OCI-LY1 (cell line): ENCODE results near the gene MDC1.

ENCODE experiments used
- H2AFZ ChIP-seq: fragments of 200-600 bp; sonication (generic), shearing (Covaris generic); 2 replicates; pipeline ENCODE4 v1.6.0; 2014; ENCODE audit warnings: antibody characterized with exemption, mild to moderate bottlenecking, low read length
- H3F3A ChIP-seq: fragments of 200-600 bp; sonication (generic), shearing (Covaris generic); 2 replicates; pipeline ENCODE4 v1.6.0; 2014; ENCODE audit warnings: mild to moderate bottlenecking, antibody characterized with exemption, low read length, moderate library complexity; ENCODE audit not compliant: insufficient read depth
- H3K27ac ChIP-seq: fragments of 200-600 bp; sonication (generic); 2 replicates; pipeline ENCODE4 v1.5.1; 2014; ENCODE audit warnings: low read length, mixed run types, mild to moderate bottlenecking, low read depth; ENCODE audit not compliant: poor library complexity, severe bottlenecking
- H3K27me3 ChIP-seq: fragments of 200-600 bp; sonication (generic); 2 replicates; pipeline ENCODE4 v1.6.0; 2014; ENCODE audit warnings: antibody characterized with exemption, mild to moderate bottlenecking, low read length, moderate library complexity; ENCODE audit not compliant: insufficient read depth
- H3K36me3 ChIP-seq: fragments of 200-600 bp; sonication (generic); 2 replicates; pipeline ENCODE4 v1.6.1; 2014; ENCODE audit warnings: mild to moderate bottlenecking, antibody characterized with exemption, low read length, moderate library complexity, mixed read lengths; ENCODE audit not compliant: insufficient read depth
- H3K4me1 ChIP-seq: fragments of 200-600 bp; sonication (generic); 2 replicates; pipeline ENCODE4 v1.5.1; 2014; ENCODE audit warnings: mild to moderate bottlenecking, low read length, moderate library complexity; ENCODE audit not compliant: insufficient read depth, severe bottlenecking
- H3K4me2 ChIP-seq: fragments of 200-600 bp; sonication (generic), shearing (Covaris generic); 2 replicates; pipeline ENCODE4 v1.6.1; 2014; ENCODE audit warnings: low read length
- H3K4me3 ChIP-seq: fragments of 200-600 bp; sonication (generic); 2 replicates; pipeline ENCODE4 v1.5.1; 2014; ENCODE audit warnings: low read length, low read depth, mild to moderate bottlenecking, mixed read lengths; ENCODE audit not compliant: poor library complexity, severe bottlenecking
- H3K79me2 ChIP-seq: fragments of 200-600 bp; shearing (Covaris generic); 2 replicates; pipeline ENCODE4 v1.6.1; 2016; ENCODE audit warnings: mixed run types, low read length, mixed read lengths; ENCODE audit not compliant: insufficient read depth
- H3K9ac ChIP-seq: fragments of 200-600 bp; sonication (generic), shearing (Covaris generic); 2 replicates; pipeline ENCODE4 v1.6.1; 2014; ENCODE audit warnings: mild to moderate bottlenecking, low read length, mixed read lengths
- H3K9me2 ChIP-seq: fragments of 200-600 bp; sonication (generic), shearing (Covaris generic); 2 replicates; pipeline ENCODE4 v1.6.1; 2014; ENCODE audit warnings: low read depth, mild to moderate bottlenecking, low read length, mixed read lengths
- H3K9me3 ChIP-seq: fragments of 200-600 bp; shearing (Covaris generic); 2 replicates; pipeline ENCODE4 v1.6.1; 2014; ENCODE audit warnings: low read length, mixed read lengths
- H4K20me1 ChIP-seq: fragments of 200-600 bp; sonication (generic), shearing (Covaris generic); 2 replicates; pipeline ENCODE4 v1.6.0; 2016; ENCODE audit warnings: mild to moderate bottlenecking, low read length; ENCODE audit not compliant: insufficient read depth
- EZH2 ChIP-seq: fragments of 200-600 bp; sonication (generic), shearing (Covaris generic); IDR thresholded peaks from 2 replicates; pipeline ENCODE4 v1.8.0; 2017; ENCODE audit warnings: borderline replicate concordance, mixed run types, mild to moderate bottlenecking, antibody characterized with exemption, low read length, moderate library complexity, mixed read lengths
- TF ChIP-seq, protein P1 (sequence below): fragments of 200-600 bp; sonication (generic), shearing (Covaris generic); IDR thresholded peaks from 2 replicates; pipeline ENCODE4 v1.5.1; 2017; ENCODE audit warnings: mild to moderate bottlenecking, antibody characterized with exemption, low read length, moderate library complexity, mixed read lengths

The MDC1 gene

DNA sequence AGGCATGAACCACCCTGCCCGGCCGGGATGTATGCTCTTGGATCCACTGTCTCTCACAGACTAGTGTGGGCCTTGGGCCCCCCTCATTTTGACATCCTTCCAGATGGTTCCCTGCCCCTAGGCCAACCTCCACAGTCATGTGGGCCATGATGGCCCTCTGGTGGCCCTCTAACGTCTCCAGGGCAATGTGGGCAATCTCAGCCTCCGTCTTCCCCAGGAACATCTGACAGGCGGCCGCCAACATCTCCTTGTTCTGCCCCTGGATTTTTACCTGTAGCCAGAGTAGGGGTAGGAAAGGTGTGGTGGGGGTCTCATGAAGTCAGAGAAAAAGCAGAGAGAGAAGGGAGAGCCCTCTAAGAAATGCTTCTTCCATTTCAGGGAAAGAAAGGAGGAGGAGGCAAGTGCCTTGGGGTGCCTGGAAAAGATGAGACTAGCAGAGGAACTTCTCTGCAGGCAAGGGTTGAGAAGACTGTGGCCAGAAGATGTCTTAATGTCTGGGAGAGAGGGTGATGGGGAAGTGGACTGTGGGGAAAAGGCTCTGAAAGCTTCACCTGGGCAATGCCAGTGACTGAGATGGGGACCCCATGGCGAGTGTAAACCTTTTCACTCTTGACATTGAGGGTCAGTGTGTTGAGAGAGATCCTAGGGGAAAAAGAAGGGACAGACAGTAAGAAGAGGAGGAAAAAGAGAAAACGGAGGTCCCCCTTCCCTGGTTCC is 24.1 kb upstream of the MDC1 start:
- Histone ChIP-seq H3K79me2 (no peaks in the 10 kb centered on the region), H3K9ac (peak overlapping the region; percentile 84), H4K20me1 (no peaks in the 10 kb centered on the region), H3K9me3 (no peaks in the 10 kb centered on the region), H3F3A (no peaks in the 10 kb centered on the region), H3K27ac (peak overlapping the region; percentile 15), H3K27me3 (no peaks in the 10 kb centered on the region; the same call in 1 of the 2 replicates), H3K36me3 (peaks cover 37% of the 10 kb centered on the region), H2AFZ (no peak overlapping the region), H3K4me1 (peaks cover 34% of the 10 kb centered on the region), H3K9me2 (no peaks in the 10 kb centered on the region), H3K4me3 (peak overlapping the region; percentile 86), H3K4me2 (peak overlapping the region; percentile 73)
- TF ChIP-seq EZH2: no peak
- TF ChIP-seq, protein P1, sequence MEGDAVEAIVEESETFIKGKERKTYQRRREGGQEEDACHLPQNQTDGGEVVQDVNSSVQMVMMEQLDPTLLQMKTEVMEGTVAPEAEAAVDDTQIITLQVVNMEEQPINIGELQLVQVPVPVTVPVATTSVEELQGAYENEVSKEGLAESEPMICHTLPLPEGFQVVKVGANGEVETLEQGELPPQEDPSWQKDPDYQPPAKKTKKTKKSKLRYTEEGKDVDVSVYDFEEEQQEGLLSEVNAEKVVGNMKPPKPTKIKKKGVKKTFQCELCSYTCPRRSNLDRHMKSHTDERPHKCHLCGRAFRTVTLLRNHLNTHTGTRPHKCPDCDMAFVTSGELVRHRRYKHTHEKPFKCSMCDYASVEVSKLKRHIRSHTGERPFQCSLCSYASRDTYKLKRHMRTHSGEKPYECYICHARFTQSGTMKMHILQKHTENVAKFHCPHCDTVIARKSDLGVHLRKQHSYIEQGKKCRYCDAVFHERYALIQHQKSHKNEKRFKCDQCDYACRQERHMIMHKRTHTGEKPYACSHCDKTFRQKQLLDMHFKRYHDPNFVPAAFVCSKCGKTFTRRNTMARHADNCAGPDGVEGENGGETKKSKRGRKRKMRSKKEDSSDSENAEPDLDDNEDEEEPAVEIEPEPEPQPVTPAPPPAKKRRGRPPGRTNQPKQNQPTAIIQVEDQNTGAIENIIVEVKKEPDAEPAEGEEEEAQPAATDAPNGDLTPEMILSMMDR: no peak

DNA sequence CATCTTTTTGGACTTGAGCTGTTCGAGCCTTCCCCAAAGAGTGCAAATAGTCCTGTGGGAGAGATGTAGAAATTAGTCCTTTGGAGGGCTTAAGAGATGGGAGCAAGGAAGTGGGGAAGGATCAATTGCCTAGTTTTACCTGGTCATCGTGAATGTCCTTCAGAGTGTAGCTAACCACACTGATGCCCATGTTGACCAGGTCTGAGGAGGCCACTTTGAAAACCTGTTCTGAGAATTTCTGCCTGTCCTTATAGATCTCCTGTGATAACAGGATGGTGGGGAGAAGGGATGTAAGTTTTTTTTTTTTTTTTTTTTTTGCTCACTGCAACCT is 23.4 kb upstream of the MDC1 start:
- Histone ChIP-seq H4K20me1 (no peaks in the 10 kb centered on the region), H3K9me2 (no peaks in the 10 kb centered on the region), H3K79me2 (no peaks in the 10 kb centered on the region), H3K4me2 (no peak overlapping the region), H3K9ac (no peak overlapping the region), H3K27me3 (no peaks in the 10 kb centered on the region; the same call in 1 of the 2 replicates), H3F3A (no peaks in the 10 kb centered on the region), H2AFZ (no peak overlapping the region), H3K4me3 (no peak overlapping the region), H3K4me1 (peaks cover 40% of the 10 kb centered on the region), H3K27ac (no peak overlapping the region), H3K9me3 (no peaks in the 10 kb centered on the region), H3K36me3 (peaks cover 43% of the 10 kb centered on the region)
- TF ChIP-seq, protein P1: no peak
- TF ChIP-seq EZH2: no peak

DNA sequence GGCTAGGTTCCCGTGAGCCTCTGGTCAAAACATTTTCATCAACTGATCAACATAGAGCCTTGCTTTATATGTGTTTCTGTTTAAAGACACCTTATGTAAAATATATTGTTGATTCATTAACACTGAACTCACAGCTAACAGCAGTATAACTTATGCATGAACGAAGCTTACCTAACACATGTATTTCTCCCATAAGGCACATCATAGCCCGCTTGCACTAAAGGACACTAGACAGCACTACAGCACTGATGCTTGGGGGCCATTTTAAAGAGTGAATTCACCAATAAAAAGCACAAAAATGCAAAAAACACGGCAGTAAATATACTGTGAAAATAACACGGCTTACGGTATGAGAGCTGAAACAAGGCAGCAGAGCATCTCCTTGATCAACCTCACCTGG is 21.5 kb upstream of the MDC1 start:
- peaks cover 52% of the 10 kb centered on the region for H3K36me3 ChIP-seq

More for the DNA sequence above, 21.5 kb upstream of the MDC1 start:
- Histone ChIP-seq H2AFZ (no peak overlapping the region), H3K27me3 (no peaks in the 10 kb centered on the region), H3K9me2 (no peaks in the 10 kb centered on the region), H3K9ac (no peak overlapping the region), H4K20me1 (no peaks in the 10 kb centered on the region), H3K27ac (no peak overlapping the region), H3K4me3 (no peak overlapping the region), H3F3A (no peaks in the 10 kb centered on the region), H3K4me2 (no peak overlapping the region), H3K79me2 (no peaks in the 10 kb centered on the region), H3K4me1 (peaks cover 30% of the 10 kb centered on the region), H3K9me3 (no peaks in the 10 kb centered on the region)
- no peak for TF ChIP-seq EZH2
- TF ChIP-seq, protein P1: no peak
